B cell (primary cell): Measurements from ENCODE around the gene ANKMY2. TPM values are rescaled to one million over a fixed set of nuclear protein-coding genes. Genes with fewer than 3 reads are reported as not detected.
A peak's percentile ranks its signal among the peaks of the same experiment; 100 is the strongest.

Source experiments
- ATAC-seq: fragments of 200-7000 bp; cut with Tn5 transposase; one replicate; pipeline ENCODE4 v1.10.0; 2021; ENCODE audit warnings: low read depth, mild to moderate bottlenecking, moderate number of reproducible peaks, moderate library complexity
- CTCF ChIA-PET: fragments of 350-600 bp; sonication (Branson Sonifier 250); formaldehyde crosslinking; loops from one replicate; lab custom pipeline; 2021; ENCODE audit warnings: antibody characterized with exemption, inconsistent platforms; lab: Charles Lee
- POLR2A ChIA-PET: fragments of 350-600 bp; sonication (Branson Sonifier 250); formaldehyde crosslinking; loops from one replicate; lab custom pipeline; 2021; ENCODE audit warnings: antibody characterized with exemption; lab: Charles Lee
- DNase-seq: peaks from one replicate; pipeline ENCODE4 v3.0.0; 2013
- H2AFZ ChIP-seq: 2 replicates; pipeline ENCODE4 v1.6.1; 2012; ENCODE audit warnings: mild to moderate bottlenecking, low read depth, low read length; ENCODE audit not compliant: insufficient read depth, poor library complexity, severe bottlenecking
- H3K27ac ChIP-seq, 2 donors: 1 replicate in 1 of 2; 2 replicates in 1 of 2; pipeline ENCODE4 v1.5.1; 2012 to 2013; ENCODE audit warnings: low read length in 2 of 2, mild to moderate bottlenecking in 2 of 2, moderate library complexity in 1 of 2
- H3K27me3 ChIP-seq, 4 experiments: fragments of 200-600 bp in 1 of 4; sonication (generic) in 1 of 4; replicated peaks in 1 of 4; 1 replicate in 2 of 4; 2 replicates in 2 of 4; pipeline versions ENCODE4 v1.6.1 to v1.7.0; 2013 to 2016; ENCODE audit warnings: low read length in 3 of 4, mild to moderate bottlenecking in 2 of 4, mixed read lengths in 1 of 4, moderate library complexity in 1 of 4; ENCODE audit not compliant: insufficient read depth in 4 of 4, control insufficient read depth in 3 of 4; ENCODE audit errors: control extremely low read depth in 1 of 4
- H3K36me3 ChIP-seq, 2 experiments: replicated peaks in 1 of 2; 1 replicate in 1 of 2; 2 replicates in 1 of 2; pipeline versions ENCODE4 v1.6.1 to v1.7.1; 2013; ENCODE audit warnings: low read length in 1 of 2; ENCODE audit not compliant: insufficient read depth in 2 of 2, control insufficient read depth in 1 of 2; ENCODE audit errors: control extremely low read depth in 1 of 2, extremely low read depth in 1 of 2
- H3K4me1 ChIP-seq, 2 donors: fragments of 200-600 bp in 1 of 2; sonication (generic) in 1 of 2; 1 replicate in 1 of 2; 2 replicates in 1 of 2; pipeline versions ENCODE4 v1.5.1 to v1.6.1; 2013 to 2017; ENCODE audit warnings: low read length in 2 of 2; ENCODE audit not compliant: control insufficient read depth in 2 of 2, insufficient read depth in 2 of 2
- H3K4me2 ChIP-seq: replicated peaks from 2 replicates; pipeline ENCODE3; 2012; ENCODE audit warnings: mild to moderate bottlenecking, low read depth, low read length; ENCODE audit not compliant: poor library complexity, severe bottlenecking
- H3K4me3 ChIP-seq, 5 experiments: fragments of 200-600 bp in 1 of 5; sonication (generic) in 1 of 5; 1 replicate in 3 of 5; 2 replicates in 2 of 5; pipeline versions ENCODE4 v1.5.1 to v1.7.0; 2011 to 2016; ENCODE audit warnings: low read length in 4 of 5, mild to moderate bottlenecking in 4 of 5, low read depth in 2 of 5, control low read depth in 1 of 5, moderate library complexity in 1 of 5; ENCODE audit not compliant: insufficient read depth in 1 of 5; ENCODE audit errors: control extremely low read depth in 1 of 5, extremely low read depth in 1 of 5
- H3K79me2 ChIP-seq: fragments of 200-600 bp; sonication (generic); one replicate; pipeline ENCODE4 v1.6.0; 2016; ENCODE audit warnings: low read length; ENCODE audit not compliant: control insufficient read depth, insufficient read depth
- H3K9ac ChIP-seq: fragments of 200-600 bp; sonication (generic); 2 replicates; pipeline ENCODE4 v1.6.1; 2017; ENCODE audit warnings: mild to moderate bottlenecking, low read length, moderate library complexity
- H3K9me3 ChIP-seq, 3 donors: one replicate each; pipeline versions ENCODE4 v1.6.1 to v1.7.1; 2013; ENCODE audit warnings: low read length in 2 of 3; ENCODE audit not compliant: control insufficient read depth in 2 of 3, insufficient read depth in 1 of 3; ENCODE audit errors: control extremely low read depth in 1 of 3
- H4K20me1 ChIP-seq: 2 replicates; pipeline ENCODE4 v1.6.0; 2012; ENCODE audit warnings: mild to moderate bottlenecking, low read length; ENCODE audit not compliant: insufficient read depth, control insufficient read depth, poor library complexity, severe bottlenecking
- H3K27ac Mint-ChIP-seq: one replicate; pipeline ENCODE4 v1.8.0; 2021; ENCODE audit warnings: mixed read lengths
- H3K27me3 Mint-ChIP-seq: one replicate; pipeline ENCODE4 v1.8.0; 2021; ENCODE audit warnings: mixed read lengths
- H3K4me1 Mint-ChIP-seq: one replicate; pipeline ENCODE4 v1.8.0; 2021; ENCODE audit warnings: mixed read lengths
- H3K4me3 Mint-ChIP-seq: one replicate; pipeline ENCODE4 v1.8.0; 2021; ENCODE audit warnings: mixed read lengths
- H3K9me3 Mint-ChIP-seq: one replicate; pipeline ENCODE4 v1.8.0; 2022; ENCODE audit warnings: mixed read lengths; ENCODE audit not compliant: insufficient read depth
- EZH2 ChIP-seq: IDR thresholded peaks from 2 replicates; pipeline ENCODE4 v1.6.1; 2012; ENCODE audit warnings: borderline replicate concordance, low read depth, mild to moderate bottlenecking, moderate library complexity, low read length; ENCODE audit not compliant: insufficient read depth, poor library complexity, severe bottlenecking
- WGBS: methylation state at CpG from one replicate; pipeline ENCODE4 v1.1.5; 2013; ENCODE audit warnings: missing lambda C conversion rate; ENCODE audit not compliant: insufficient coverage; 5-methylcytosine and 5-hydroxymethylcytosine counted together
- intact Hi-C: fragments of 100-400 bp; cut with micrococcal nuclease; formaldehyde crosslinking; loops from one replicate; pipeline ENCODE4 v1.10.0; 2022
- polyA plus RNA-seq: library from polyadenylated mRNA; depleted of rRNA; stranded (reverse); fragments of >200 nt; gene quantifications from 2 replicates; pipeline ENCODE4 v1.2.3, GENCODE V29; 2012
- total RNA-seq, 2 donors: library from RNA; stranded (reverse); fragments of 120-200 nt in 1 of 2; gene quantifications; 1 replicate in 1 of 2; 2 replicates in 1 of 2; pipeline versions ENCODE4 v1.2.3 to v1.2.4, GENCODE V29; 2013 to 2022
- TF ChIP-seq, protein P1 (sequence below): fragments of 200-600 bp; IDR thresholded peaks from one replicate; pipeline ENCODE4 v1.8.0; 2022; ENCODE audit warnings: antibody characterized with exemption, mild to moderate bottlenecking

ANKMY2 gene
- total and polyA plus RNA-seq, 2 donors (not counting 1 experiment from before 2014, with no cell fraction given) = 7.6 to 17.8 TPM

DNA sequence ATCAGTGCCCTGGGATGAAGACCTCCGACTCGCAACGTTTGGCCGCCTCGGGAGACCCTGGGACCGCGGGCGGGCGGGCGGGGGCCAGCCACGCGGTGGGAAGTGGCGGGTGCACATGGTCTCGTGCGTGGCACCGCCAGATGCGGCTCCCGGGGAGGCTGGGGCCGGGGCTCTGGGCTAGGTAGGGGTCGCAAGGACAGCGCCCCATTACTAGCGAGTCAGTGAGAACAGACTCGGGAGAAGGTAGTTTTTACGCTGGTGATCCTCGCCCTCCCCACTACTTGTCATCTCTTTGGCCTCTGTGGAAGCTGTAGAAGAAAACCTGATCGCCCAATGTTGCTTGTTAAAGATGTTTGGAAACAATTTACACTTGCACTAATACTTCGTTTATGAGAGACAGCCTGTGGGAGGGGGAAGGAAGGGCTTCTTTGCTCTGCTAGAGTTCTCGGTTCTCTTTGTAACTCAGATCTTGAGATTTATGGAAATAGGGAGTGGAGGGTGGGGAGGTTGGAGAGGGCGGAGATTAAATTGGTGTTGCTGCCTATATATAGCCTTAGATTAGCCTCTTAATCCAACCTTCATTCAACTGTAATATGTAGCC, 1.0 kb upstream of the ANKMY2 start:
- no peaks in the 10 kb centered on the region for H3K9me3 Mint-ChIP-seq
- WGBS = under 1% methylated on average over 24 of the region's 29 CpGs
- TF ChIP-seq EZH2 = no peak
- TF ChIP-seq, protein P1, sequence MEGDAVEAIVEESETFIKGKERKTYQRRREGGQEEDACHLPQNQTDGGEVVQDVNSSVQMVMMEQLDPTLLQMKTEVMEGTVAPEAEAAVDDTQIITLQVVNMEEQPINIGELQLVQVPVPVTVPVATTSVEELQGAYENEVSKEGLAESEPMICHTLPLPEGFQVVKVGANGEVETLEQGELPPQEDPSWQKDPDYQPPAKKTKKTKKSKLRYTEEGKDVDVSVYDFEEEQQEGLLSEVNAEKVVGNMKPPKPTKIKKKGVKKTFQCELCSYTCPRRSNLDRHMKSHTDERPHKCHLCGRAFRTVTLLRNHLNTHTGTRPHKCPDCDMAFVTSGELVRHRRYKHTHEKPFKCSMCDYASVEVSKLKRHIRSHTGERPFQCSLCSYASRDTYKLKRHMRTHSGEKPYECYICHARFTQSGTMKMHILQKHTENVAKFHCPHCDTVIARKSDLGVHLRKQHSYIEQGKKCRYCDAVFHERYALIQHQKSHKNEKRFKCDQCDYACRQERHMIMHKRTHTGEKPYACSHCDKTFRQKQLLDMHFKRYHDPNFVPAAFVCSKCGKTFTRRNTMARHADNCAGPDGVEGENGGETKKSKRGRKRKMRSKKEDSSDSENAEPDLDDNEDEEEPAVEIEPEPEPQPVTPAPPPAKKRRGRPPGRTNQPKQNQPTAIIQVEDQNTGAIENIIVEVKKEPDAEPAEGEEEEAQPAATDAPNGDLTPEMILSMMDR = no peak
- H3K9me3 ChIP-seq = no peaks in the 10 kb centered on the region
- intact Hi-C loops = loop anchor here (1.0 to 10.0 kb wide), 5 partner anchors 36 to 1698 kb away; partner anchors contain the start of genes AHR and TSPAN13
- no peaks in the 10 kb centered on the region for H3K27me3 ChIP-seq
- peak overlapping the region in 1 of 2 donors; percentile 89 for H3K27ac ChIP-seq
- H2AFZ ChIP-seq = peak overlapping the region; percentile 86
- peak overlapping the region; percentile 75 to 99 (median 91) for H3K4me3 ChIP-seq
- peaks cover 66% of the 10 kb centered on the region for H3K4me1 Mint-ChIP-seq
- H3K27ac Mint-ChIP-seq = peak overlapping the region; percentile 99
- peaks cover 23 to 26% of the 10 kb centered on the region in 2 donors for H3K4me1 ChIP-seq
- H3K79me2 ChIP-seq = peaks cover 73% of the 10 kb centered on the region
- POLR2A ChIA-PET = interaction anchor here (0.7 to 1.6 kb wide), 3 partner anchors 37 to 276 kb away, joined by 4 to 7 read pairs (median 4); partner anchors contain the start of gene CRPPA
- no peaks in the 10 kb centered on the region for H3K27me3 Mint-ChIP-seq
- ATAC-seq = no peak
- H4K20me1 ChIP-seq = peaks cover 22% of the 10 kb centered on the region
- H3K9ac ChIP-seq = peak overlapping the region; percentile 95
- H3K4me3 Mint-ChIP-seq = peak overlapping the region; percentile 99
- H3K4me2 ChIP-seq = peak overlapping the region; percentile 93
- DNase-seq = peak; percentile 47
- no peaks in the 10 kb centered on the region for H3K36me3 ChIP-seq
- CTCF ChIA-PET = interaction anchor here (0.6 to 1.6 kb wide), 3 partner anchors 42 to 271 kb away, joined by 3 to 6 read pairs (median 3); no protein-coding TSS in a partner anchor
